ENCODE results near the gene ECPAS.
"Not testable (repeated sequence)": the region's sequence is repeated elsewhere in the genome, so short reads cannot be mapped to it uniquely, and the experiment has no call there.

The ECPAS gene

GRCh38 chr9:111501005-111501562, 16.9 kb upstream of the ECPAS start:
- Histone ChIP-seq H3K27ac (replicated peaks) (no peak overlapping the region), H3K27me3 (ENCODE audit: insufficient read depth, poor library complexity, severe bottlenecking) (no peaks in the 10 kb centered on the region), H3K4me3 (replicated peaks; ENCODE audit: insufficient read depth, low read length) (no peak overlapping the region)
- TF ChIP-seq REST (IDR thresholded peaks at IDR 0.05; ENCODE audit: insufficient replicate concordance, low read depth) (no peak), SPI1 (IDR thresholded peaks at IDR 0.05; ENCODE audit: borderline replicate concordance, low read depth) (no peak), CTCF (IDR thresholded peaks at IDR 0.05; ENCODE audit: insufficient read depth, low read length) (no peak), GABPA (IDR thresholded peaks at IDR 0.05; ENCODE audit: low read depth) (no peak), POLR2AphosphoS5 (IDR thresholded peaks at IDR 0.05; ENCODE audit: low read depth) (no peak)
- DNase-seq (ENCODE audit: low read depth in 1 of 2, low spot score in 1 of 2): no peak

- not testable (repeated sequence) for DNase-seq (ENCODE audit: low read depth in 1 of 2, low spot score in 1 of 2); H3K27ac ChIP-seq (replicated peaks); H3K27me3 ChIP-seq (ENCODE audit: insufficient read depth, poor library complexity, severe bottlenecking); H3K4me3 ChIP-seq (replicated peaks; ENCODE audit: insufficient read depth, low read length)
Measured at GRCh38 chr9:111497196-111497595, 13.0 kb upstream of the ECPAS start.

GRCh38 chr9:111484572-111484894, 350 bp upstream of the ECPAS start:
- Histone ChIP-seq H3K4me3 (replicated peaks; ENCODE audit: insufficient read depth, low read length) (peak overlapping the region; percentile 87), H3K27me3 (ENCODE audit: insufficient read depth, poor library complexity, severe bottlenecking) (no peaks in the 10 kb centered on the region), H3K27ac (replicated peaks) (peak overlapping the region; percentile 72)
- DNase-seq (ENCODE audit: low read depth in 1 of 2, low spot score in 1 of 2): no peak
- TF ChIP-seq REST (IDR thresholded peaks at IDR 0.05; ENCODE audit: insufficient replicate concordance, low read depth): no peak

GRCh38 chr9:111483439-111483857, 735 bp downstream of the ECPAS start:
- Histone ChIP-seq H3K27me3 (ENCODE audit: insufficient read depth, poor library complexity, severe bottlenecking) (no peaks in the 10 kb centered on the region), H3K27ac (replicated peaks) (no peak overlapping the region), H3K4me3 (replicated peaks; ENCODE audit: insufficient read depth, low read length) (peak overlapping the region; percentile 87)
- TF ChIP-seq REST (IDR thresholded peaks at IDR 0.05; ENCODE audit: insufficient replicate concordance, low read depth) (no peak), GABPA (IDR thresholded peaks at IDR 0.05; ENCODE audit: low read depth) (no peak), SPI1 (IDR thresholded peaks at IDR 0.05; ENCODE audit: borderline replicate concordance, low read depth) (no peak)
- DNase-seq (ENCODE audit: low read depth in 1 of 2, low spot score in 1 of 2): no peak

Data from HL-60 (cell line).